Measurements from ENCODE around the gene RAB43. TPM values are rescaled to one million over a fixed set of nuclear protein-coding genes. Genes with fewer than 3 reads are reported as not detected.
"Not testable (repeated sequence)": the region's sequence is repeated elsewhere in the genome, so short reads cannot be mapped to it uniquely, and the experiment has no call there.

RAB43 gene
- polyA plus RNA-seq, 2 donors: 3.6 to 6.5 TPM

DNA sequence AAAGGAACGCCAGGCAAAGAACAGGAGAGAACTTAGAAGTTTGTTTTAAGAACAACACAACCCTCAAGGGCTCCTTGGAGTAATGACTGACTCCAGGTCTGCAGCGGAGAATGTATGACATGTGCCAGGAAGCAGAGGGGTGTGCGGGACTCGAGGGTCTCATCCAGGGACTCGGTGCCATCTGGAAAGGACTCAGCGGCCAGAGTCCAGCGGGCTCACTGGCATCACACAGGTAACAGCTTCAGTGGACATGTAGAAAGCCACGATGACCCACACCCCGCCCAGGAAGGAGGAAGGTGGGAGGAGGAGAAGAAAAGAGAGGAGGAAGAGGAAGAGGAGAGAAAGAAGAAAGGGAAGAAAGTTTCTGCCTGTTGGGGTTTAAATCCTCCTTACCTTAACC is 39.6 kb downstream of the RAB43 start:
- no peaks in the 10 kb centered on the region for H3K27me3 ChIP-seq (ENCODE audit: control insufficient read depth in 1 of 2, insufficient read depth in 2 of 2, low read length in 2 of 2)
- no peak overlapping the region for H3K27ac ChIP-seq (ENCODE audit: low read depth in 2 of 2, low read length in 1 of 2)
- H3K9me3 ChIP-seq (ENCODE audit: control insufficient read depth in 2 of 2, insufficient read depth in 1 of 2, low read depth in 1 of 2, low read length in 1 of 2): no peaks in the 10 kb centered on the region
- H3K36me3 ChIP-seq (ENCODE audit: control insufficient read depth in 2 of 2, insufficient read depth in 2 of 2, low read length in 1 of 2): no peaks in the 10 kb centered on the region
- H3K4me3 ChIP-seq (ENCODE audit: low read depth in 1 of 2, low read length in 2 of 2): no peak overlapping the region
- peaks cover under 1 to 3% of the 10 kb centered on the region in 2 donors for H3K4me1 ChIP-seq (ENCODE audit: control insufficient read depth in 2 of 2, insufficient read depth in 2 of 2, low read length in 1 of 2)
- 77 to 79% methylated on average over 9 of the region's 9 CpGs for WGBS, 2 donors

GRCh38 chr3:129081503-129081902 is 40.1 kb downstream of the RAB43 start:
- H3K27ac ChIP-seq (ENCODE audit: low read depth in 2 of 2, low read length in 1 of 2): no peak overlapping the region
- H3K27me3 ChIP-seq (ENCODE audit: control insufficient read depth in 1 of 2, insufficient read depth in 2 of 2, low read length in 2 of 2): no peaks in the 10 kb centered on the region
- H3K4me1 ChIP-seq (ENCODE audit: control insufficient read depth in 2 of 2, insufficient read depth in 2 of 2, low read length in 1 of 2): no peaks in the 10 kb centered on the region
- H3K36me3 ChIP-seq (ENCODE audit: control insufficient read depth in 2 of 2, insufficient read depth in 2 of 2, low read length in 1 of 2): no peaks in the 10 kb centered on the region
- WGBS, 2 donors: 70 to 71% methylated on average over 8 of the region's 8 CpGs
- H3K4me3 ChIP-seq (ENCODE audit: low read depth in 1 of 2, low read length in 2 of 2): no peak overlapping the region
- no peaks in the 10 kb centered on the region for H3K9me3 ChIP-seq (ENCODE audit: control insufficient read depth in 2 of 2, insufficient read depth in 1 of 2, low read depth in 1 of 2, low read length in 1 of 2)

GRCh38 chr3:129078510-129078909 is 43.1 kb downstream of the RAB43 start:
- H3K36me3 ChIP-seq (ENCODE audit: control insufficient read depth in 2 of 2, insufficient read depth in 2 of 2, low read length in 1 of 2): no peaks in the 10 kb centered on the region
- H3K27me3 ChIP-seq (ENCODE audit: control insufficient read depth in 1 of 2, insufficient read depth in 2 of 2, low read length in 2 of 2): no peaks in the 10 kb centered on the region
- no peak overlapping the region for H3K27ac ChIP-seq (ENCODE audit: low read depth in 2 of 2, low read length in 1 of 2)
- H3K4me3 ChIP-seq (ENCODE audit: low read depth in 1 of 2, low read length in 2 of 2): no peak overlapping the region
- 76 to 85% methylated on average over 8 of the region's 8 CpGs for WGBS, 2 donors
- H3K4me1 ChIP-seq (ENCODE audit: control insufficient read depth in 2 of 2, insufficient read depth in 2 of 2, low read length in 1 of 2): no peaks in the 10 kb centered on the region
- no peaks in the 10 kb centered on the region for H3K9me3 ChIP-seq (ENCODE audit: control insufficient read depth in 2 of 2, insufficient read depth in 1 of 2, low read depth in 1 of 2, low read length in 1 of 2)

DNA sequence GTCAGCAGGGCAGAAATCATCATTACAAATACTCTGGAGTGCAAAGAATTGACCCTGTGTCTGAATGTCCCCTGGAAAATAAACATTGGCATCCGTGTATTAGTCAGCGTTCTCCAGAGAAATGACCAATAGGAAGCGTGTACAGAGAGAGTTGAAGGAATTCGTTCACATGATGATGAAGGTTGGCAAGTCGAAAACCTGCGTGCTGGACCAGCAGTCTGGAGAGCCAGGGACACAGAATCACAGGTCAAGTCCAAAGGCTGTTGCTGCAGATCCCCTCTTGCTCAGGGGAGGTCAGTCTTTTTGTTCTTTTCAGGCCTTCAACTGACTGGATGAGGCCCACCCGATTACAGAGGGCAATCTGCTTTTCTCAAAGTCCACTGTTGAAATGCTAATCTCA is 44.4 kb downstream of the RAB43 start:
- no peaks in the 10 kb centered on the region for H3K36me3 ChIP-seq (ENCODE audit: control insufficient read depth in 2 of 2, insufficient read depth in 2 of 2, low read length in 1 of 2)
- H3K4me1 ChIP-seq (ENCODE audit: control insufficient read depth in 2 of 2, insufficient read depth in 2 of 2, low read length in 1 of 2): no peaks in the 10 kb centered on the region
- no peak overlapping the region for H3K27ac ChIP-seq (ENCODE audit: low read depth in 2 of 2, low read length in 1 of 2)
- H3K27me3 ChIP-seq (ENCODE audit: control insufficient read depth in 1 of 2, insufficient read depth in 2 of 2, low read length in 2 of 2): no peaks in the 10 kb centered on the region
- H3K9me3 ChIP-seq (ENCODE audit: control insufficient read depth in 2 of 2, insufficient read depth in 1 of 2, low read depth in 1 of 2, low read length in 1 of 2): no peaks in the 10 kb centered on the region
- no peak overlapping the region for H3K4me3 ChIP-seq (ENCODE audit: low read depth in 1 of 2, low read length in 2 of 2)
- WGBS, 2 donors: 64 to 67% methylated on average over 7 of the region's 7 CpGs

- Histone ChIP-seq H3K27me3 (ENCODE audit: control insufficient read depth in 1 of 2, insufficient read depth in 2 of 2, low read length in 2 of 2) (no peaks in the 10 kb centered on the region), H3K4me3 (ENCODE audit: low read depth in 1 of 2, low read length in 2 of 2) (no peak overlapping the region), H3K27ac (ENCODE audit: low read depth in 2 of 2, low read length in 1 of 2) (no peak overlapping the region), H3K9me3 (ENCODE audit: control insufficient read depth in 2 of 2, insufficient read depth in 1 of 2, low read depth in 1 of 2, low read length in 1 of 2) (no peaks in the 10 kb centered on the region), H3K36me3 (ENCODE audit: control insufficient read depth in 2 of 2, insufficient read depth in 2 of 2, low read length in 1 of 2) (no peaks in the 10 kb centered on the region), H3K4me1 (ENCODE audit: control insufficient read depth in 2 of 2, insufficient read depth in 2 of 2, low read length in 1 of 2) (no peaks in the 10 kb centered on the region)
- 82 to 83% methylated on average over 8 of the region's 8 CpGs for WGBS, 2 donors
Observed at GRCh38 chr3:129070086-129070885, 51.3 kb downstream of the RAB43 start.

DNA sequence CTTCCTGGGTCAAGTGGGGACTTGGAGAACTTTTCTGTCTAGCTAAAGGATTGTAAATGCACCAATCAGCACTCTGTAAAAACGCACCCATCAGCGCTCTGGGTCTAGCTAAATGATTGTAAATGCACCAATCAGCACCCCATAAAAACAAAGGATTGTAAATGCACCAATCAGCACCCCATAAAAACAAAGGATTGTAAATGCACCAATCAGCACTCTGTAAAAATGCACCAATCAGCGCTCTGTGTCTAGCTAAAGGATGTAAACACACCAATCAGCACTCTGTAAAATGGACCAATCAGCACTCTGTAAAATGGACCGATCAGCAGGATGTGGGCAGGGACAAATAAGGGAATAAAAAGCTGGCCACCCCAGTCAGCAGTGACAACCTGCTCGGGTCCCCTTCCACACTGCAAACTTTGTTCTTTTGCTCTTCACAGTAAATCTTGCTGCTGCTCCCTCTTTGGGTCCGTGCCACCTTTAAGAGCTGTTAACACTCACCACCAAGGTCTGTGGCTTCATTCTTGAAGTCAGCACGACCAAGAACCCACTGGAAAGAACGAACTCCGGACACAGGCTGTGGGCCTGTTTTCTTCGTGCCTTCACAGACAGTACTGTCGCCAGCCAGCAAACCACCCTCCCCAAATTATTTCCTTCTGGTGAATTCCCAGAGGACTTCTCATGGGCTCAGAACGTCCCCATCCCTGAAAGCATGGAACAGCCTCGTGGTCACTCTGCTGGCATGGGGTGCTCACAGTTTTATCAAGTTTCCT is 52.1 kb downstream of the RAB43 start:
- H3K27ac ChIP-seq (ENCODE audit: low read depth in 2 of 2, low read length in 1 of 2); H3K27me3 ChIP-seq (ENCODE audit: control insufficient read depth in 1 of 2, insufficient read depth in 2 of 2, low read length in 2 of 2); H3K9me3 ChIP-seq (ENCODE audit: control insufficient read depth in 2 of 2, insufficient read depth in 1 of 2, low read depth in 1 of 2, low read length in 1 of 2); H3K36me3 ChIP-seq (ENCODE audit: control insufficient read depth in 2 of 2, insufficient read depth in 2 of 2, low read length in 1 of 2); H3K4me3 ChIP-seq (ENCODE audit: low read depth in 1 of 2, low read length in 2 of 2); H3K4me1 ChIP-seq (ENCODE audit: control insufficient read depth in 2 of 2, insufficient read depth in 2 of 2, low read length in 1 of 2): not testable (repeated sequence)
- WGBS, 2 donors: 85 to 87% methylated on average over 13 of the region's 13 CpGs

DNA sequence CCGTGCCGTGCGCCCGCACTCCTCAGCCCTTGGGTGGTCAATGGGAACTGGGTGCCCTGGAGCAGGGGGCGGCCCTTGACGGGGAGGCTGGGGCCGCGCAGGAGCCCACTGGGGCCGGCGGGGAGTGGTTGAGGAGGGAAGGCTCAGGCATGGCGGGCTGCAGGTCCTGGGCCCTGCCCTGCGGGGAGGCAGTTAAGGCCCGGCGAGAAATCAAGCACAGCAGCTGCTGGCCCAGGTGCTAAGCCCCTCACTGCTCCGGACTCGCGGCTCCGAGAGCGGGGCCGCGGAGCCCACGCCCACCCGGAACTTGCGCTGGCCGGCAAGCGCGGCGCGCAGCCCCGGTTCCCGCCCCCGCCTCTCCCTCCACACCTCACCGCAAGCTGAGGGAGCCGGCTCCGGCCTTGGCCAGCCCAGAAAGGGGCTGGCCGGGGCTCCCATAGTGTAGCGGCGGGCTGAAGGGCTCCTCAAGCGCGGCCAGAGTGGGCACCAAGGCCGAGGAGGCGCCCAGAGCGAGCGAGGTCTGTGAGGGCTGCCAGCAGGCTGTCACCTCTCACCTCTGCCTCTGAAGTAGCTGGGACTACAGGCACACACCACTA is 53.2 kb downstream of the RAB43 start:
- H3K4me3 ChIP-seq (ENCODE audit: low read depth in 1 of 2, low read length in 2 of 2): peak overlapping the region; percentile 12 to 27
- WGBS, 2 donors: 15% methylated on average over 43 to 44 of the region's 44 CpGs
- no peaks in the 10 kb centered on the region for H3K9me3 ChIP-seq (ENCODE audit: control insufficient read depth in 2 of 2, insufficient read depth in 1 of 2, low read depth in 1 of 2, low read length in 1 of 2)
- H3K27ac ChIP-seq (ENCODE audit: low read depth in 2 of 2, low read length in 1 of 2): no peak overlapping the region
- H3K4me1 ChIP-seq (ENCODE audit: control insufficient read depth in 2 of 2, insufficient read depth in 2 of 2, low read length in 1 of 2): peaks cover 2 to 3% of the 10 kb centered on the region in 2 donors
- no peaks in the 10 kb centered on the region for H3K27me3 ChIP-seq (ENCODE audit: control insufficient read depth in 1 of 2, insufficient read depth in 2 of 2, low read length in 2 of 2)
- H3K36me3 ChIP-seq (ENCODE audit: control insufficient read depth in 2 of 2, insufficient read depth in 2 of 2, low read length in 1 of 2): no peaks in the 10 kb centered on the region

GRCh38 chr3:129067719-129068118 is 53.9 kb downstream of the RAB43 start:
- WGBS, 2 donors: 74 to 84% methylated on average over 7 of the region's 7 CpGs
- H3K4me1 ChIP-seq (ENCODE audit: control insufficient read depth in 2 of 2, insufficient read depth in 2 of 2, low read length in 1 of 2); H3K36me3 ChIP-seq (ENCODE audit: control insufficient read depth in 2 of 2, insufficient read depth in 2 of 2, low read length in 1 of 2); H3K27ac ChIP-seq (ENCODE audit: low read depth in 2 of 2, low read length in 1 of 2); H3K27me3 ChIP-seq (ENCODE audit: control insufficient read depth in 1 of 2, insufficient read depth in 2 of 2, low read length in 2 of 2); H3K9me3 ChIP-seq (ENCODE audit: control insufficient read depth in 2 of 2, insufficient read depth in 1 of 2, low read depth in 1 of 2, low read length in 1 of 2); H3K4me3 ChIP-seq (ENCODE audit: low read depth in 1 of 2, low read length in 2 of 2): not testable (repeated sequence)

- H3K9me3 ChIP-seq (ENCODE audit: control insufficient read depth in 2 of 2, insufficient read depth in 1 of 2, low read depth in 1 of 2, low read length in 1 of 2): no peaks in the 10 kb centered on the region
- H3K4me3 ChIP-seq (ENCODE audit: low read depth in 1 of 2, low read length in 2 of 2): no peak overlapping the region
- H3K27me3 ChIP-seq (ENCODE audit: control insufficient read depth in 1 of 2, insufficient read depth in 2 of 2, low read length in 2 of 2): no peaks in the 10 kb centered on the region
- no peaks in the 10 kb centered on the region for H3K36me3 ChIP-seq (ENCODE audit: control insufficient read depth in 2 of 2, insufficient read depth in 2 of 2, low read length in 1 of 2)
- peaks cover 2 to 3% of the 10 kb centered on the region in 2 donors for H3K4me1 ChIP-seq (ENCODE audit: control insufficient read depth in 2 of 2, insufficient read depth in 2 of 2, low read length in 1 of 2)
- 61 to 69% methylated on average over 4 of the region's 4 CpGs for WGBS, 2 donors
- no peak overlapping the region for H3K27ac ChIP-seq (ENCODE audit: low read depth in 2 of 2, low read length in 1 of 2)
Observed at GRCh38 chr3:129065720-129066073, 55.9 kb downstream of the RAB43 start.

Data from esophagus (tissue), 2 donors.